Kasumi-1 (cell line): Measurements from ENCODE around the gene PSENEN.
"Not testable (repeated sequence)": the region's sequence is repeated elsewhere in the genome, so short reads cannot be mapped to it uniquely, and the experiment has no call there.

Experiments
- DNase-seq, 2 experiments: peaks; one replicate each; lab custom pipeline; 2025; lab: John Stamatoyannopoulos, UW

Gene PSENEN

DNA sequence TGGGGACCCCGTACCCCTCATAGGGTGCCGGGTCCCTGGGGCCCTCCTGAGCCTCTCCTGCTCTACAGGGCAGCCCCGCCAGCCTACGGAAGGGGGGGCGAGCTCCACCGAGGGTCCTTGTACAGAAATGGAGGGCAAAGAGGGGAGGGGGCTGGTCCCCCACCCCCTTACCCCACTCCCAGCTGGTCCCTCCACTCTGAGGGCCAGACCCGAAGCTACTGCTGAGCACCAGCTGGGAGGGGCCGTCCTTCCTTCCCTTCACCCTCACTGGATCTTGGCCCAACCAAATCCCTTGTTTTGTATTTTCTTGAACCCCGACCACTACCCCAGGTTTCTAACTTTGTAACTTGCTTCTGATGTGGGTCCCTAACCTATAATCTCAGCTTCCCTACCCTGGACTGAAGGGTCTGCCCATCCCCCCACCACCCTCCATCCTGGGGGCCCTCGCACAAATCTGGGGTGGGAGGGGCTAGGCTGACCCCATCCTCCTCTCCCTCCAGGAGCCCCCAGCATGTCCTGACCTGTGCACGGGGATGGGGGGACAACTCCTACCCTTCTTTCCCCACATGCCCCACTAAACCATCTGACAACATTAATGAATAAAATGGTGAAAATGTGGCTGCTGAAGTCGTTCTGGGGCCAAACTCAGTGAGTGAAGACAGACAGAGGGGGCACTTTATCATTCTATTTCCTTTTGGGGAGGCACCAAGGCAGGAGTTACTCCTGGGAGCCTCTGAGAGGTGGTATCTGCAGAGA lies 42.9 kb downstream of the PSENEN start:
- DNase-seq, result no peak

DNA sequence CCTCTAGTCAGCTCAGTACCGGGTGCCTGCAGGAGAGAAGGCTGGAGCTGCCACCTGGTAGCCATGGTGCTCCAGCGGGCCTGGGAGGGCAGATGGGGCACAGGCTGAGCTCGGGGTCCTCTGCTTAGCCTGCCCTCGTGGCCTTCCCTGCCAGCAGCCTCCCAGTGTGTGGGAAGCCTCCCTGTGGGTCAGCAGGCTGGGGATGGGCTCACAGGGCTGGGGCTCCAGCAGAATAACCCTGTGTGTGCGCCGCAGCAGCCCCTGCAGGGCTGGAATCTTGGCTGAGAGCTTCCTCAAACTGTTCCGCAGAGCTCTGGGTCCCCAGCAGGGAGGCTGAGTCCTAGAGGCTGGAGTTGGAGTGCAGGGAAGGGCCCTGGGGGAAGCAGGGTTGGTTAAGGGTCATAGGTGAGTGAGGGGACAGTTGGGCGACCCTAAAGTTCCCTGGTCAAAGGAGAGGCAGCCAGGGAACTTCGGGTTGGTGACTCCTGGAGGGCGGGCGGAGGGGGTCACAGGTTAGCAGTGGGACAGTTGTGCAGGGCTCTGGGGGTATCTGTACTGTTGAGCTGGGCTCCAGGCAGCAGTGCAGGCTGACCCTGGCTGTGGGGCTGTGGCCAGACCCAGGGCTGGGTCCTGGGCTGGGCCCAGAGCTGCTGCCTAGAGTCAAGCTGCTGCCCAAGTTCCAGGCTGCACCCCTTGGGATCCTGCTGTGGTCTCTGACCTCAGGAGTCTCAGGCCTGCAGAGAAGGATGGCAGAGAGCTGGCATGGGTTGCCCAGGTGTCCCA lies 43.9 kb downstream of the PSENEN start:
- DNase-seq, result no peak

DNA sequence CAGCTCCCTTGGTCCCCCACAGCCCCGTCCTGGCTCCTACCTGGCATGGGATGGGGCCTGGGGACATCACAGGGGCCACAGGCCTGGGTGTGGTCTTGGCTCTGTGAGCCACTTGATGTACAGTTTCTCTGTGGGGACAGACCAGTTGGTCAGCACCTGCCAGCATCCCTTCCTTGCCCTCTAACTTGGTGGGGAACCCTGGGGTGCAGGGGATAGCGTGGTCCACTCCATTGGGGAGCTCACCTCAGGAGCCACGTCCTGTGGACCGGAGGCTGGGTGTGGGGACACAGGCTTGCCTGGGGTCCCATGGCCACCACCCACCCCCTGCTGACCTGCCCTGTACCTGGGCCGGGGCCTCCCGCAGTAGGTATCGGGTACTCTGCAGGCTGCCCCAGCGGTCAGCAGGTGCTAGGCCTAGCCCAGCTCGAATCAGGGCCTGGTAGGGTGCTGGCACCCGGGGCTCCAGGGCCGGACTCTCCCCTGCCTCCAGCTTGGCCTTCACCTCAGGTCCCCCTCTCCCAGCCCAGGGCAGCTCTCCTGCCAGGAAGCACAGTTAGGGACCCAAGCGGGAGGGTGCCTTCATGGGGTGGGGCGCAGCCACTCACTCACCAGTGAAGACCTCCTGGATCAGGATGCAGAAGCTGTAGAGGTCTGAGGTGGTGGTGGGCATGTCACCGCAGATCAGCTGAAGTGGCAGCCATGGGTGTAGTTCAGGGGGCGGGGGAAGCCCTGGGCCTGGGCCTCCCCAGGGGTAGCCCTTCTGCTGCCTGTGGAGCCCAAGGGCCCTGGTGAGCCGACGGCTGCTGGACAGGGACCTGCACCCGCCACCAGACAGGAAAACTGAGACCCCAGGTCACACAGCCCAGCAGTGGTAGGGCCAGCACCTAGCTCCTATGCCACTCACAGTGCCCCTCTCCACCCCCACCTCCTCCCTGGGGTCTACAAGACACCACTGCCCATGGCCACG lies 44.8 kb downstream of the PSENEN start:
- no peak for DNase-seq

DNA sequence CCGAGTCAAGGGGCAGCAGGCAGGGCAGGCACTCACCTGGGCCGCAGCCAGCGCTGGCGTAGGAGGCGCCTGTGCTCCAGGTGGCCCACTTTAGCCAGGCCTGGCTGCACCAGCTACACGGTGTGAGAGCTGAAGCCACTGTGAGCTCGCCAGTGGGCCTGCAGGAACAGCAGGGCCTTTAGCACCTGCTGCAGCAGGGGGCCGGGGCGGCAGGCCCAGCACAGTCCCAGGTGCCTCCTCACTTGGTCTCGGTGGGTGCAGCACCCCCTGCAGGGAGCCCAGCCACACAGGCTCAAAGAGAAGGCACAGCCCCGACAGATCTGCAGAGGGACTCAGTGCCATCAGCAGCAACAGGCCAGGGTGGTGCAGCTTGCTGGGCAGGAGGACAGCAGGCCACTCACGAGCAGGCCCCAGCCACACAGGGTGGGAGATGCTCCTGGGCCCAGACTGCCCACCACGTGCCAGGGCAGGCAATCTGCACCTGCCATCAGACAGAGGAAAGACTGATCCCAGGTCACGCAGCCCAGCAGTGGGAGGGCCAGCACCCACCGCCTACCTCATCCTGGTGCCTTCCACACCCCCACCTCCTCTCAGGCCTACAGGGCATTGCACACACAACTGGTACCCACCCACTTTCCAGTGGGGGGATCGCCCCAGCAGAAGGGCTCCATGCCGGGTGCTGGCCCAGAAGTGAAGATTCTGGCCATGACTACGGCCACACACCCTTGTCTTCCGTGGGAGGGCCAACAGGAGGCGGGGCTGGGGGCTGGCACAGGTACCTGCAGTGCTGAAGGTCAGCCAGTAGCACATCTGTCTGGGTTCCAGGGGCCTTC lies 45.7 kb downstream of the PSENEN start:
- no peak for DNase-seq

DNA sequence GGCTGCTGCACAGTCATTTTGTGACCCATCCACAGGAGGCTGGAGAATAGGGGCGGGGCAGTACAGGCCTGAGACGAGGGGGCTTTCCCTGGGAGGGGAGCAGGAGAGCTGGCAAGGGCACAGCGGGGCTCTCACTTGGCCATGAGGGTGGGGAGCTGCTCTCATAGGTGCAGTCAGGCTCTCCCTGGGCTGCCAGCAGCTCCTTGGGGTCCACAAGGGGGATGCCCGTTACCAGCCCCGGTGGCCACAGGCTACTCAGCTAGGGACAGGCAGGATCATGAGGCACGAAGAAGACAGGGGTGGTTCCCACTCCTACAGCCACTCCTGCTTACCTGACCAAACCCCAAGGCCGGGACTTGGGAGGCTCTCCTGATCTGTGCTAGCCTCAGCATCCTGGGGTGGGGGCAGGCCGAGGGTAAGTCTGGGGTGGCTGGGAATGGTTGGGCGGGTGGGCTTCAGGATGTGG lies 46.4 kb downstream of the PSENEN start:
- DNase-seq, result no peak

DNA sequence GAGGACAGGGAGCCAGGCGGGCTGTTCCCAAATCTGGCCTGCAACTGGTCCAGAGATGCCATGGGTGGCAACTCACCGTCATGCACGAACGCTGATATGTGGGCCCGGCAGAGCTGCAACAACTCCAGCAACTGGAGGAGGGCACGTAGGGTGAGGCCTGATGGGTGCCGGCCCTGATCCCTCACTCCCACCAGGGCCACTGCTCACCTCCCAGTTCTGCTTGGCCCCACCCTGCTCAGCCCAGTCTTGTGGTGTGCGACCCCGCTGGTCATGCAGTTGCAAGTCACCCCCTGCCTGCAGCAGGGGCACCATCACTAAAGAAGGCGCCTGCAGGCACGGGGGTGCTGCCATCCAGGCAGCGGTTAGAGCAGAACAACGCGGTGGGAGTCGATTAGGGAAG lies 46.9 kb downstream of the PSENEN start:
- no peak for DNase-seq

DNA sequence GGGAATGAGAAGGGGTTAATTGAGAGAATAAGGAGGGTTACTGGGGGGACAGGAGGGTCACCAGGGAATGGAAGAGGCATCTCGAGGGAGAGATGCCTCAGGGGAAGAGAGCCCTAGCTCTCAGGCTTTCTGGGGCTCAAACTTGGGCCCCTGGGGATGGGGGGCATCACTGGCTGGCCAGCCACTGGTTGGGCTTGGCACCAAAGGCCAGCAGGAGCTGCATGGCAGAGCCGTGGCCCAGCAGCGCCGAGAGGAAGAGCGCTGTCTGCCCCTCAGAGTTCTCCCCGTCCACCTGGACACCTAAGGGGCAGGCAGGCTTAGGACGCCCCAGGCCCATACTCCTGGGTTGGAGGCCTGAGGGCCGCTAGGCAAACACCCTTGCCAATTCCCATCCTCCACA lies 47.4 kb downstream of the PSENEN start:
- no peak for DNase-seq

DNA sequence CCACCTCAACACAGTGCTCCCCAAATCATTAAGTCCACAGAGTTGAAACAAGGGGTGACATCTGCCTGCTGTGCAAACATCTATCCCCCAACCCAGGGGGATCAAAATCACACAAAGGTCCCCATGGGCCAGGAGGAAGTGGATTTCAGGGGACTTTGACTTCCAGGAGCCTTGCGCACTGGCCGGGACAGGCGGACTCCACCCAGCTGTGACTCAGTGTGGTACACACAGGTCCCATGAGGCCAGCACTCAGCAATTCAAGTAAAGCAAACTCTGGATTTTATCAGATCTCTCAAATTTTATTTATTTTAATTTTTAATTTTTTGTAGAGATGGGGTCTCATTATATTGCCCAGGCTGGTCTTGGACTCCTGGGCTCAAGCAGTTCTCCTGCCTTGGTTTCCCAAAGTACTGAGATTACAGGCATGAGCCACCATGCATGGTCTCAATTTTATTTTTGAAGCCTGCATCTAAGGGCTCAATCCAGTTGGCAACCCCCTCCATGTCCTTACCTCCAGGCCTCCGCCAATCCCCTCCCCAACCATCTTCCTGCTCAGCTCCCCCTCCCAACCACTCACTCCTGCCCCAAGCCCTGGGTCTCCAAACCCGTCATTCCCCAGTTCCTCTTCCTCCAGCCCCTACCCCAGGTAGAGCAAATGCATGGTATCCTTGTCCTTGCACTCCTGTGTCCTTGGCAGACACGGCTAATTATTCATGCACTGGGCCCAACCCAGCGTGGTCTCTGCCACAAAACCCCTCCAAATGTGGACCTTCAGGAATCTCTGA lies 48.1 kb downstream of the PSENEN start:
- DNase-seq, result no peak

DNA sequence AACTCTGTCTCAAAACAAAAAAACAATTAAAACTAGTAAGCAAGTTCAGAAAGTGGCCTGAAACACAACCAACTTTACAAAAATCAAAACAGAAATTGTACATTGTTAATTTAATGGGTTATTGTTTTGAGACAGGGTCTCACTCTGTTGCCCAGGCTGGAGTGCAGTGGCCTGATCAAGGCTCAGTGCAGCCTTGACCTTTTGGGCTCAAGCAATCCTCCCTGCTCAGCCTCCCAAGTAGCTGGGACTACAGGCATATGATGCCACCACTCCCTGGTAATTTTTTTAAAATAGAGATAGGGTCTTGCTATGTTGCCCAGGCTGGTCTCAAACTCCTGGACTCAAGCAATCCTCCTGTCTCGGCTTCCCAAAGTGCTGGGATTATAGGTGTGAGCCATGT lies 50.1 kb downstream of the PSENEN start:
- DNase-seq, result not testable (repeated sequence)
